ENCODE data around the gene HS6ST1.

DNA sequence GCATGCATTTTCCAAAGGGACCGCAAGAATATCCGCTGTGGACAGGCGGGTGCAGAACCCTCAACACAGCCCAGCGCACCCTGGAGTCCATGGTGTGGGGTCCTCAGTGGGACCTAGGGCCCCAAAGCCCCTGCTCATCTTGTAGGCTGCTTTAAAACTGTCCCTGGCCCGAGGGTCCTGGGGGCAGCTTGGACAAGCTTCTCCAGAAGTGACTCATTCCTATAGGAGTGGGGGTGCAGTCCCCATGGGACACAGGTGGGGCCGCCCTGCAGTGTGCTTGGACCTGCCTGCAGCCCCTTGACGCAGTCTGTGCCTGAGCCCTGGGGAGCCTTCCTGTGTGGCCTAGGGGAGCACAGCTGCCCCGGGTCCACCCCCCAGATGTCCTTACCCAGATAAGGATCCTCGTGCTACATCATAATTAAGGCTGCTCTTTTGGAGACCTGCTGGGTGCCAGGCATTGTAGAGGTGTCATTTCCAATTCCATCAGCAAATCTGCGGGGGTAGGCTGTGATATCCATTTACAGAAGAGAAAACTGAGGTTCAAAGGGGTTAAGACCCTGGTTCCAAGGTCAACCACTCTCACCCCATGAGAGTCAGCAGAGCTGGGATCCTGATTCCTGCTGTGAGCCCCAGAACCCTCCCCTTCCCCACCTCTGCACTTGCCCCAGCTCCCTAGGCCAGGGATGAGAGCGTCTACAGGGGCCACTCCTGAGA, 1.7 kb upstream of the HS6ST1 start:
- TF ChIP-seq, protein P1, sequence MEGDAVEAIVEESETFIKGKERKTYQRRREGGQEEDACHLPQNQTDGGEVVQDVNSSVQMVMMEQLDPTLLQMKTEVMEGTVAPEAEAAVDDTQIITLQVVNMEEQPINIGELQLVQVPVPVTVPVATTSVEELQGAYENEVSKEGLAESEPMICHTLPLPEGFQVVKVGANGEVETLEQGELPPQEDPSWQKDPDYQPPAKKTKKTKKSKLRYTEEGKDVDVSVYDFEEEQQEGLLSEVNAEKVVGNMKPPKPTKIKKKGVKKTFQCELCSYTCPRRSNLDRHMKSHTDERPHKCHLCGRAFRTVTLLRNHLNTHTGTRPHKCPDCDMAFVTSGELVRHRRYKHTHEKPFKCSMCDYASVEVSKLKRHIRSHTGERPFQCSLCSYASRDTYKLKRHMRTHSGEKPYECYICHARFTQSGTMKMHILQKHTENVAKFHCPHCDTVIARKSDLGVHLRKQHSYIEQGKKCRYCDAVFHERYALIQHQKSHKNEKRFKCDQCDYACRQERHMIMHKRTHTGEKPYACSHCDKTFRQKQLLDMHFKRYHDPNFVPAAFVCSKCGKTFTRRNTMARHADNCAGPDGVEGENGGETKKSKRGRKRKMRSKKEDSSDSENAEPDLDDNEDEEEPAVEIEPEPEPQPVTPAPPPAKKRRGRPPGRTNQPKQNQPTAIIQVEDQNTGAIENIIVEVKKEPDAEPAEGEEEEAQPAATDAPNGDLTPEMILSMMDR (IDR thresholded peaks at IDR 0.05) = no peak
- no peak for TF ChIP-seq EZH2phosphoT487 (IDR thresholded peaks at IDR 0.05)

Measured in neural progenitor cell (in vitro differentiated cells).